HepG2 (cell line): ENCODE data around the gene KRTAP4-7. TPM values are rescaled to one million over a fixed set of nuclear protein-coding genes. Genes with fewer than 3 reads are reported as not detected.
"Not testable (repeated sequence)": the region's sequence is repeated elsewhere in the genome, so short reads cannot be mapped to it uniquely, and the experiment has no call there.

Experiments
- BHLHE40 ChIP-seq: IDR thresholded peaks from 2 replicates; pipeline ENCODE4 v1.6.1; 2011; ENCODE audit warnings: low read length, improper control_type of control experiment
- CREB1 ChIP-seq, 2 experiments: fragments of 450-650 bp in 1 of 2; IDR thresholded peaks; 2 replicates each; pipeline ENCODE4 v1.6.1; 2016 to 2017; ENCODE audit warnings: control low read depth in 1 of 2, mild to moderate bottlenecking in 1 of 2, missing compliant biosample characterization in 1 of 2, missing genetic modification characterization in 1 of 2
- CREM ChIP-seq, 2 experiments: sonication (generic) in 1 of 2; formaldehyde crosslinking in 1 of 2; IDR thresholded peaks; 2 replicates each; pipeline versions ENCODE4 v1.4.0 to v1.6.1; 2016 to 2020; ENCODE audit warnings: antibody characterized with exemption in 1 of 2, mild to moderate bottlenecking in 1 of 2, missing genetic modification reagents in 1 of 2
- DPF2 ChIP-seq: sonication (generic); formaldehyde crosslinking; IDR thresholded peaks from 2 replicates; pipeline ENCODE4 v1.4.0; 2020; ENCODE audit warnings: mild to moderate bottlenecking, low read depth, missing genetic modification reagents, borderline replicate concordance
- ELF3 ChIP-seq: IDR thresholded peaks from 2 replicates; pipeline ENCODE4 v1.6.1; 2016; ENCODE audit warnings: missing genetic modification reagents, missing compliant biosample characterization
- FOSL2 ChIP-seq: sonication (generic); formaldehyde crosslinking; IDR thresholded peaks from 2 replicates; pipeline ENCODE4 v1.4.0; 2020; ENCODE audit warnings: missing genetic modification reagents
- GABPA ChIP-seq, 2 experiments: IDR thresholded peaks; 2 replicates each; pipeline ENCODE4 v1.6.1; 2011 to 2016; ENCODE audit warnings: low read depth in 2 of 2, low read length in 1 of 2, missing biosample characterization in 1 of 2, missing genetic modification characterization in 1 of 2
- GATA4 ChIP-seq: sonication (generic); IDR thresholded peaks from 2 replicates; pipeline ENCODE4 v1.6.1; 2016; ENCODE audit warnings: antibody characterized with exemption, low read depth, borderline replicate concordance
- GATAD2A ChIP-seq: IDR thresholded peaks from 2 replicates; pipeline ENCODE4 v1.6.1; 2016
- HDAC1 ChIP-seq: sonication (generic); formaldehyde crosslinking; IDR thresholded peaks from 2 replicates; pipeline ENCODE4 v1.5.1; 2020; ENCODE audit warnings: mild to moderate bottlenecking, missing genetic modification reagents
- MAFK ChIP-seq, 2 experiments: IDR thresholded peaks in 1 of 2; conservative IDR thresholded peaks in 1 of 2; 2 replicates each; pipeline ENCODE4 v1.6.1; 2011; ENCODE audit warnings: improper control_type of control experiment in 2 of 2, low read length in 2 of 2
- NR2F1 ChIP-seq, 2 experiments: fragments of 450-650 bp in 1 of 2; formaldehyde crosslinking in 1 of 2; IDR thresholded peaks; 2 replicates each; pipeline versions ENCODE4 v1.5.0 to v1.6.1; 2016 to 2020; ENCODE audit warnings: mild to moderate bottlenecking in 1 of 2, missing compliant biosample characterization in 1 of 2, missing genetic modification reagents in 1 of 2, moderate library complexity in 1 of 2
- NR2F2 ChIP-seq: IDR thresholded peaks from 2 replicates; pipeline ENCODE4 v1.6.1; 2012; ENCODE audit warnings: low read depth, inconsistent platforms, borderline replicate concordance
- PHF21A ChIP-seq: sonication (generic); formaldehyde crosslinking; IDR thresholded peaks from 2 replicates; pipeline ENCODE4 v1.5.0; 2020; ENCODE audit warnings: mild to moderate bottlenecking, missing genetic modification reagents
- PHF5A ChIP-seq: IDR thresholded peaks from one replicate; pipeline ENCODE4 v1.6.1; 2018; ENCODE audit warnings: low read depth, missing genetic modification reagents; ENCODE audit not compliant: unreplicated experiment
- RARA ChIP-seq: IDR thresholded peaks from 2 replicates; pipeline ENCODE4 v1.6.1; 2016; ENCODE audit warnings: missing genetic modification reagents, missing compliant biosample characterization
- RXRB ChIP-seq: IDR thresholded peaks from 2 replicates; pipeline ENCODE4 v1.6.1; 2016; ENCODE audit warnings: borderline replicate concordance, missing genetic modification reagents, missing compliant biosample characterization
- SIX1 ChIP-seq: sonication (generic); formaldehyde crosslinking; IDR thresholded peaks from 2 replicates; pipeline ENCODE4 v1.4.0; 2020; ENCODE audit warnings: missing genetic modification reagents, borderline replicate concordance
- ZNF12 ChIP-seq: sonication (generic); formaldehyde crosslinking; IDR thresholded peaks from 2 replicates; pipeline ENCODE4 v1.5.0; 2020; ENCODE audit warnings: missing genetic modification reagents
- ZNF205 ChIP-seq: IDR thresholded peaks from 2 replicates; pipeline ENCODE4 v1.6.1; 2018; ENCODE audit warnings: missing biosample characterization, missing genetic modification reagents
- polyA plus RNA-seq, 8 experiments: library from polyadenylated mRNA; depleted of rRNA in 3 of 8; stranded (reverse) in 7 of 8; unstranded in 1 of 8; fragments of >200 nt; fragmentation: Illumina TruSeq in 4 of 8; extraction: Trizol in 4 of 8; gene quantifications; 2 replicates each; pipeline versions ENCODE4 v1.2.1 to v1.2.3, GENCODE V29; 2011 to 2016; ENCODE audit warnings: low read depth in 4 of 8, missing spikeins in 1 of 8, mixed read lengths in 1 of 8; ENCODE audit not compliant: insufficient read depth in 1 of 8
- total RNA-seq, 5 experiments: library from RNA; depleted of rRNA; stranded (reverse); fragments of >200 nt; fragmentation: Illumina TruSeq; extraction: Trizol; gene quantifications; 2 replicates each; pipeline ENCODE4 v1.2.3, GENCODE V29; 2016; ENCODE audit warnings: low read depth in 1 of 5
- TF ChIP-seq, protein P1 (sequence below): IDR thresholded peaks from 2 replicates; pipeline ENCODE4 v1.6.1; 2018; ENCODE audit warnings: missing genetic modification reagents
- TF ChIP-seq, protein P2 (sequence below): IDR thresholded peaks from 2 replicates; pipeline ENCODE4 v1.4.0; 2020; ENCODE audit warnings: mild to moderate bottlenecking, missing genetic modification reagents

The KRTAP4-7 gene
- total and polyA plus RNA-seq, 2 of the 13 experiments (the other 11 are each of a cell fraction or from before 2014, with no cell fraction given): not detected

DNA sequence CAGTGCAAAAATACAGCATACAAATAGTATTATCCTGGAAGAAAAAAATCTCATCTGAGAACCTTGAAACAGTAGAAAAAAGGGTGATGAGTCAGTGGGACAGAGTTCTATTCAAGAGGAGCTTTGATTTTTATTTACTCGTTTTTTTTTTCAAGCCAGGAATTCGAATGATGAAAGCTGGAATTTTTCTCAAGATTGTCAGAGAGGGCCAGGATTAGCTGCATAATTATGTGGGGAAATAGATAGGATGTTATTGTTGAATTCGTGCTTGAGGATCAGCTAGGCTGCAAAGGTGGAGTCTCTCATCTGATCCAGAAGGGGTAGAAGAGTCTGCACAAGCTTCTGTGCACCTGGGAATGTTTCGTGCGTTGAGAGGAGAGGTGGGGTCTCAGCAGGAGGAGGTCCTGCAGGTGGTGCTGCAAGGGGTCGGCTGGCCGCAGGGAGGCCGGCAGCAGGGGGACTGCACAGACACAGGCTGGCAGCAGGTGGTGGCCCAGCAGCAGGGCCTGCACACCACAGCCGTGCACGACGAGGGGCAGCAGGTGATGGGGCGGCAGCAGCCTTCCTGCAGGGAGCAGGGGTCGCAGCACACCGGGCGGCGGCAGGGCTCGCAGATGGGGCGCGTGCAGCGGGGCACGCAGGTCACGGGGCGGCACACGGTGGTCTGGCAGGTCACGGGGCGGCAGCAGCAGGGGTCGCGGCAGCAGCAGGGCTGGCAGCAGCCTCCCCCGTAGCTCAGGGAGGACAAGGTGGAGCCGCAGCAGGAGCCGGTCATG, 24.5 kb upstream of the KRTAP4-7 start (continued):
- TF ChIP-seq MAFK (conservative IDR thresholded peaks at IDR 0.05 in 1 of 2, IDR thresholded peaks at IDR 0.05 in 1 of 2; ENCODE audit: low read length in 2 of 2) (peak in 1 of 2 experiments; percentile 28; a peak in 1 of 4 replicates), GATA4 (peak; percentile 90; the same call in 1 of the 2 replicates), ELF3 (CRISPR knock-in tag) (peak; percentile 69; the same call in 1 of the 2 replicates), GATAD2A (CRISPR knock-in tag) (peak; percentile 80), CREB1 (IDR thresholded peaks at IDR 0.05) (peak; percentile 35; the same call in 1 of the 2 replicates), CREB1 (CRISPR knock-in tag; IDR thresholded peaks at IDR 0.05) (peak; percentile 67; the same call in 1 of the 2 replicates), GABPA (CRISPR knock-in tag; IDR thresholded peaks at IDR 0.05; ENCODE audit: low read depth) (0 out of 2 replicates have a peak, but pooled peaks have one; percentile 30), DPF2 (peak; percentile 79), BHLHE40 (0 out of 2 replicates have a peak, but pooled peaks have one; percentile 3), PHF5A (CRISPR knock-in tag) (peak; percentile 35), ZNF205 (CRISPR knock-in tag) (peak; percentile 5; the same call in 1 of the 2 replicates), CREM (IDR thresholded peaks at IDR 0.05) (peak; percentile 90), SIX1 (CRISPR knock-in tag) (peak; percentile 75; the same call in 1 of the 2 replicates), FOSL2 (CRISPR knock-in tag) (peak; percentile 82), NR2F1 (CRISPR knock-in tag; IDR thresholded peaks at IDR 0.05) (peak in 1 of 2 experiments; percentile 64; a peak in 1 of 4 replicates), HDAC1 (peak; percentile 55; the same call in 1 of the 2 replicates), RARA (CRISPR knock-in tag) (peak; percentile 81), ZNF12 (CRISPR knock-in tag) (0 out of 2 replicates have a peak, but pooled peaks have one; percentile 45), RXRB (CRISPR knock-in tag) (peak; percentile 89), NR2F2 (peak; percentile 49; the same call in 1 of the 2 replicates), PHF21A (CRISPR knock-in tag) (peak; percentile 60)
- TF ChIP-seq, protein P1, sequence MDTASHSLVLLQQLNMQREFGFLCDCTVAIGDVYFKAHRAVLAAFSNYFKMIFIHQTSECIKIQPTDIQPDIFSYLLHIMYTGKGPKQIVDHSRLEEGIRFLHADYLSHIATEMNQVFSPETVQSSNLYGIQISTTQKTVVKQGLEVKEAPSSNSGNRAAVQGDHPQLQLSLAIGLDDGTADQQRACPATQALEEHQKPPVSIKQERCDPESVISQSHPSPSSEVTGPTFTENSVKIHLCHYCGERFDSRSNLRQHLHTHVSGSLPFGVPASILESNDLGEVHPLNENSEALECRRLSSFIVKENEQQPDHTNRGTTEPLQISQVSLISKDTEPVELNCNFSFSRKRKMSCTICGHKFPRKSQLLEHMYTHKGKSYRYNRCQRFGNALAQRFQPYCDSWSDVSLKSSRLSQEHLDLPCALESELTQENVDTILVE: 0 out of 2 replicates have a peak, but pooled peaks have one; percentile 17
- not testable (repeated sequence) for TF ChIP-seq GABPA (IDR thresholded peaks at IDR 0.05; ENCODE audit: low read depth, low read length); CREM (CRISPR knock-in tag; IDR thresholded peaks at IDR 0.05)
- TF ChIP-seq, protein P2, sequence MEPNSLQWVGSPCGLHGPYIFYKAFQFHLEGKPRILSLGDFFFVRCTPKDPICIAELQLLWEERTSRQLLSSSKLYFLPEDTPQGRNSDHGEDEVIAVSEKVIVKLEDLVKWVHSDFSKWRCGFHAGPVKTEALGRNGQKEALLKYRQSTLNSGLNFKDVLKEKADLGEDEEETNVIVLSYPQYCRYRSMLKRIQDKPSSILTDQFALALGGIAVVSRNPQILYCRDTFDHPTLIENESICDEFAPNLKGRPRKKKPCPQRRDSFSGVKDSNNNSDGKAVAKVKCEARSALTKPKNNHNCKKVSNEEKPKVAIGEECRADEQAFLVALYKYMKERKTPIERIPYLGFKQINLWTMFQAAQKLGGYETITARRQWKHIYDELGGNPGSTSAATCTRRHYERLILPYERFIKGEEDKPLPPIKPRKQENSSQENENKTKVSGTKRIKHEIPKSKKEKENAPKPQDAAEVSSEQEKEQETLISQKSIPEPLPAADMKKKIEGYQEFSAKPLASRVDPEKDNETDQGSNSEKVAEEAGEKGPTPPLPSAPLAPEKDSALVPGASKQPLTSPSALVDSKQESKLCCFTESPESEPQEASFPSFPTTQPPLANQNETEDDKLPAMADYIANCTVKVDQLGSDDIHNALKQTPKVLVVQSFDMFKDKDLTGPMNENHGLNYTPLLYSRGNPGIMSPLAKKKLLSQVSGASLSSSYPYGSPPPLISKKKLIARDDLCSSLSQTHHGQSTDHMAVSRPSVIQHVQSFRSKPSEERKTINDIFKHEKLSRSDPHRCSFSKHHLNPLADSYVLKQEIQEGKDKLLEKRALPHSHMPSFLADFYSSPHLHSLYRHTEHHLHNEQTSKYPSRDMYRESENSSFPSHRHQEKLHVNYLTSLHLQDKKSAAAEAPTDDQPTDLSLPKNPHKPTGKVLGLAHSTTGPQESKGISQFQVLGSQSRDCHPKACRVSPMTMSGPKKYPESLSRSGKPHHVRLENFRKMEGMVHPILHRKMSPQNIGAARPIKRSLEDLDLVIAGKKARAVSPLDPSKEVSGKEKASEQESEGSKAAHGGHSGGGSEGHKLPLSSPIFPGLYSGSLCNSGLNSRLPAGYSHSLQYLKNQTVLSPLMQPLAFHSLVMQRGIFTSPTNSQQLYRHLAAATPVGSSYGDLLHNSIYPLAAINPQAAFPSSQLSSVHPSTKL (CRISPR knock-in tag): peak; percentile 99
